Osteoblast (primary cell): Measurements from ENCODE around the gene LCP1. TPM values are rescaled to one million over a fixed set of nuclear protein-coding genes. Genes with fewer than 3 reads are reported as not detected.

ENCODE experiments used
- DNase-seq: peaks from one replicate; pipeline ENCODE4 v3.0.0; 2011; ENCODE audit warnings: low spot score, mixed read lengths; ENCODE audit not compliant: insufficient read length; ENCODE audit errors: missing footprints
- H2AFZ ChIP-seq: 2 replicates; pipeline ENCODE4 v1.6.0; 2011; ENCODE audit warnings: mild to moderate bottlenecking, low read length
- H3K27ac ChIP-seq: 2 replicates; pipeline ENCODE4 v1.5.1; 2011; ENCODE audit warnings: mild to moderate bottlenecking, low read depth, low read length, moderate library complexity
- H3K27me3 ChIP-seq: 2 replicates; pipeline ENCODE4 v1.6.0; 2012; ENCODE audit warnings: mild to moderate bottlenecking, control low read depth, inconsistent platforms, low read length, moderate library complexity; ENCODE audit not compliant: insufficient read depth
- H3K36me3 ChIP-seq: 2 replicates; pipeline ENCODE4 v1.5.1; 2011; ENCODE audit warnings: mild to moderate bottlenecking, low read length, control low read depth, moderate library complexity; ENCODE audit not compliant: insufficient read depth
- H3K4me1 ChIP-seq: 2 replicates; pipeline ENCODE4 v1.5.1; 2011; ENCODE audit warnings: mild to moderate bottlenecking, low read length, control low read depth, moderate library complexity; ENCODE audit not compliant: insufficient read depth
- H3K4me2 ChIP-seq: 2 replicates; pipeline ENCODE4 v1.6.0; 2011; ENCODE audit warnings: mild to moderate bottlenecking, low read length; ENCODE audit not compliant: insufficient read depth
- H3K4me3 ChIP-seq: fragments of 200-600 bp; sonication (generic); 3 replicates; pipeline ENCODE4 v1.5.1; 2012; ENCODE audit warnings: mild to moderate bottlenecking, low read length, inconsistent platforms; ENCODE audit not compliant: insufficient read depth
- H3K79me2 ChIP-seq: 2 replicates; pipeline ENCODE4 v1.6.0; 2012; ENCODE audit warnings: mild to moderate bottlenecking, low read length, control low read depth, inconsistent platforms; ENCODE audit not compliant: insufficient read depth
- H3K9me3 ChIP-seq: 2 replicates; pipeline ENCODE4 v1.5.1; 2011; ENCODE audit warnings: low read depth, low read length, control low read depth
- H4K20me1 ChIP-seq: 2 replicates; pipeline ENCODE4 v1.6.0; 2012; ENCODE audit warnings: mild to moderate bottlenecking, low read length, control low read depth; ENCODE audit not compliant: insufficient read depth
- total RNA-seq: library from RNA; depleted of rRNA; stranded (reverse); fragments of >200 nt; gene quantifications from 2 replicates; pipeline ENCODE4 v1.2.3, GENCODE V29; 2012
- TF ChIP-seq, protein P1 (sequence below): IDR thresholded peaks from 2 replicates; pipeline ENCODE4 v1.5.1; 2011; ENCODE audit warnings: mild to moderate bottlenecking, low read depth, low read length, moderate library complexity; ENCODE audit errors: extremely low read depth

LCP1 gene
- total RNA-seq, 1 donor = 1.4 TPM

- no peaks in the 10 kb centered on the region for H3K27me3 ChIP-seq
- H3K9me3 ChIP-seq = no peaks in the 10 kb centered on the region
- no peaks in the 10 kb centered on the region for H3K36me3 ChIP-seq
- no peak for DNase-seq
- H3K4me3 ChIP-seq = no peak overlapping the region
- H3K27ac ChIP-seq = no peak overlapping the region
- H4K20me1 ChIP-seq = no peaks in the 10 kb centered on the region
- no peaks in the 10 kb centered on the region for H3K4me1 ChIP-seq
- no peak overlapping the region for H3K4me2 ChIP-seq
- TF ChIP-seq, protein P1, sequence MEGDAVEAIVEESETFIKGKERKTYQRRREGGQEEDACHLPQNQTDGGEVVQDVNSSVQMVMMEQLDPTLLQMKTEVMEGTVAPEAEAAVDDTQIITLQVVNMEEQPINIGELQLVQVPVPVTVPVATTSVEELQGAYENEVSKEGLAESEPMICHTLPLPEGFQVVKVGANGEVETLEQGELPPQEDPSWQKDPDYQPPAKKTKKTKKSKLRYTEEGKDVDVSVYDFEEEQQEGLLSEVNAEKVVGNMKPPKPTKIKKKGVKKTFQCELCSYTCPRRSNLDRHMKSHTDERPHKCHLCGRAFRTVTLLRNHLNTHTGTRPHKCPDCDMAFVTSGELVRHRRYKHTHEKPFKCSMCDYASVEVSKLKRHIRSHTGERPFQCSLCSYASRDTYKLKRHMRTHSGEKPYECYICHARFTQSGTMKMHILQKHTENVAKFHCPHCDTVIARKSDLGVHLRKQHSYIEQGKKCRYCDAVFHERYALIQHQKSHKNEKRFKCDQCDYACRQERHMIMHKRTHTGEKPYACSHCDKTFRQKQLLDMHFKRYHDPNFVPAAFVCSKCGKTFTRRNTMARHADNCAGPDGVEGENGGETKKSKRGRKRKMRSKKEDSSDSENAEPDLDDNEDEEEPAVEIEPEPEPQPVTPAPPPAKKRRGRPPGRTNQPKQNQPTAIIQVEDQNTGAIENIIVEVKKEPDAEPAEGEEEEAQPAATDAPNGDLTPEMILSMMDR = no peak
- H3K79me2 ChIP-seq = no peaks in the 10 kb centered on the region
- H2AFZ ChIP-seq = no peak overlapping the region
Measured at GRCh38 chr13:46101002-46101401, 81.0 kb downstream of the LCP1 start.

- H4K20me1 ChIP-seq = no peaks in the 10 kb centered on the region
- no peak overlapping the region for H3K27ac ChIP-seq
- TF ChIP-seq, protein P1 = no peak
- no peak for DNase-seq
- H3K27me3 ChIP-seq = no peaks in the 10 kb centered on the region
- H3K4me2 ChIP-seq = no peak overlapping the region
- no peak overlapping the region for H3K4me3 ChIP-seq
- H3K4me1 ChIP-seq = no peaks in the 10 kb centered on the region
- no peaks in the 10 kb centered on the region for H3K79me2 ChIP-seq
- no peaks in the 10 kb centered on the region for H3K36me3 ChIP-seq
- no peaks in the 10 kb centered on the region for H3K9me3 ChIP-seq
- H2AFZ ChIP-seq = no peak overlapping the region
Measured at GRCh38 chr13:46100191-46100815, 81.7 kb downstream of the LCP1 start.

DNA sequence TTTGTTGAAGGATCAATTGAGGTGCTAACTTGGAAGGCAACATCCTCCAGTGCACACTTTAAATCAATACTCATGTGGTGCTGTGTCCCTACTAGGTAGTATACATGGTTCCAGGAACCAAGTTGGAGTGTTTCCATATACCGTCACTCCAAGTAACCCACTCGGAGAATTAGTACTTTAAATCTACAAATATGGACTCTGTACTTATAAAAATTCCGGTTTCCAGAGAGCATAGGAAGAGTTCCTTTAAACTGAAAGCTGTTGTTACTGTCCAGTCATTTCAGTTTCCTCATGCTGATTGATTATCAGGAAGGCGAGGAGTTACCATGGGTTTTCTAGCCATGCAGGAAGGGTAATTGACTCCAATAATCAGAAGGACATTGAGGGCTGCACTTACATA is 84.3 kb downstream of the LCP1 start:
- H4K20me1 ChIP-seq = no peaks in the 10 kb centered on the region
- peaks cover 4% of the 10 kb centered on the region for H3K27me3 ChIP-seq
- no peak for DNase-seq
- no peaks in the 10 kb centered on the region for H3K9me3 ChIP-seq
- no peak overlapping the region for H3K4me2 ChIP-seq
- no peaks in the 10 kb centered on the region for H3K36me3 ChIP-seq
- TF ChIP-seq, protein P1 = no peak
- H3K4me1 ChIP-seq = no peaks in the 10 kb centered on the region
- H3K79me2 ChIP-seq = no peaks in the 10 kb centered on the region
- H2AFZ ChIP-seq = no peak overlapping the region
- no peak overlapping the region for H3K4me3 ChIP-seq
- no peak overlapping the region for H3K27ac ChIP-seq

GRCh38 chr13:46097015-46097414 is 85.0 kb downstream of the LCP1 start:
- TF ChIP-seq, protein P1 = no peak
- H3K36me3 ChIP-seq = no peaks in the 10 kb centered on the region
- no peak for DNase-seq
- H2AFZ ChIP-seq = no peak overlapping the region
- no peaks in the 10 kb centered on the region for H3K4me1 ChIP-seq
- H3K9me3 ChIP-seq = no peaks in the 10 kb centered on the region
- H3K27me3 ChIP-seq = peaks cover 4% of the 10 kb centered on the region
- H3K27ac ChIP-seq = no peak overlapping the region
- H4K20me1 ChIP-seq = no peaks in the 10 kb centered on the region
- H3K79me2 ChIP-seq = no peaks in the 10 kb centered on the region
- H3K4me3 ChIP-seq = no peak overlapping the region
- H3K4me2 ChIP-seq = no peak overlapping the region
